Testis (tissue), 2 donors: ENCODE data around the gene MYORG.

ENCODE experiments used
- POLR2A ChIP-seq: fragments of 450-650 bp; IDR thresholded peaks from one replicate; pipeline ENCODE4 v1.6.1; 2017; ENCODE audit warnings: antibody characterized with exemption, mild to moderate bottlenecking, moderate library complexity
- TF ChIP-seq, protein P1 (sequence below), 3 experiments: fragments of 450-650 bp in 2 of 3; fragments of 200-600 bp in 1 of 3; sonication (generic) in 1 of 3; IDR thresholded peaks; one replicate each; pipeline ENCODE4 v1.5.1; 2016 to 2019; ENCODE audit warnings: antibody characterized with exemption in 3 of 3, mild to moderate bottlenecking in 2 of 3, moderate library complexity in 1 of 3

DNA sequence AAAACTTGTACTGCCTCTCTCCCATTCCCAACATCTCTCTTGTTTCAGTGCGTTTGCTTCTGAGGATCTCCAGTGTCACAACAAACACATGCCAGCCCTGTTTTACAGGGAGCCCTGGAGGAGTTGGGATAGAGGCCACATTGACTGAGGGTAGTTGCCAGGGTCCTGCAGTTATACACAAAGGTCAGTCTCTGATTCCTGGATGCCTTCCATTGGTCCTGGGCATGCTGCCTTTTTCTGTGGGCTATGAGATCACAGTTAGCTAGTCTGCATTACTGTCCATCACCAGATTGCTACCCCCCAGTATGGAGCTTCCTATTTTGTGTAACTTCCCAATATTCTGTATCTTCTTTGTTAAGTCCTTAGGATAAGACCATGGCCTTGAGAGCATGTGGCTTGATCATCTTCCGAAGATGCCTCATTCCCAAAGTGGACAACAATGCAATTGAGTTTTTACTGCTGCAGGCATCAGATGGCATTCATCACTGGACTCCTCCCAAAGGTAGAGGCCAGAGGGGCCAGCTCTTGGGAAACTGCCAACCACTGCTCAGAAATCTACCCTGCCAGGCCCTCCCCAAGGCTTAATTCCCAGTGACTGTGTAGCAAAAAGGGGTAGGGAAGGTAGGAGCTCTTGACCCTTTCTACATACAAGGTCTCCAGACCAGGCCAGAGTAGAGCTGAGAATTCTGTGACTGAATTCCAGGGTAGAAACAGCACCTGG is 37.9 kb downstream of the MYORG start:
- TF ChIP-seq, protein P1, sequence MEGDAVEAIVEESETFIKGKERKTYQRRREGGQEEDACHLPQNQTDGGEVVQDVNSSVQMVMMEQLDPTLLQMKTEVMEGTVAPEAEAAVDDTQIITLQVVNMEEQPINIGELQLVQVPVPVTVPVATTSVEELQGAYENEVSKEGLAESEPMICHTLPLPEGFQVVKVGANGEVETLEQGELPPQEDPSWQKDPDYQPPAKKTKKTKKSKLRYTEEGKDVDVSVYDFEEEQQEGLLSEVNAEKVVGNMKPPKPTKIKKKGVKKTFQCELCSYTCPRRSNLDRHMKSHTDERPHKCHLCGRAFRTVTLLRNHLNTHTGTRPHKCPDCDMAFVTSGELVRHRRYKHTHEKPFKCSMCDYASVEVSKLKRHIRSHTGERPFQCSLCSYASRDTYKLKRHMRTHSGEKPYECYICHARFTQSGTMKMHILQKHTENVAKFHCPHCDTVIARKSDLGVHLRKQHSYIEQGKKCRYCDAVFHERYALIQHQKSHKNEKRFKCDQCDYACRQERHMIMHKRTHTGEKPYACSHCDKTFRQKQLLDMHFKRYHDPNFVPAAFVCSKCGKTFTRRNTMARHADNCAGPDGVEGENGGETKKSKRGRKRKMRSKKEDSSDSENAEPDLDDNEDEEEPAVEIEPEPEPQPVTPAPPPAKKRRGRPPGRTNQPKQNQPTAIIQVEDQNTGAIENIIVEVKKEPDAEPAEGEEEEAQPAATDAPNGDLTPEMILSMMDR (IDR thresholded peaks at IDR 0.05), result no peak
- TF ChIP-seq POLR2A, result no peak
